Measurements from ENCODE around the gene FAM227B. TPM values are rescaled to one million over a fixed set of nuclear protein-coding genes. Genes with fewer than 3 reads are reported as not detected.

FAM227B gene
- total RNA-seq, 1 donor from 2014 or later = 5.8 TPM

DNA sequence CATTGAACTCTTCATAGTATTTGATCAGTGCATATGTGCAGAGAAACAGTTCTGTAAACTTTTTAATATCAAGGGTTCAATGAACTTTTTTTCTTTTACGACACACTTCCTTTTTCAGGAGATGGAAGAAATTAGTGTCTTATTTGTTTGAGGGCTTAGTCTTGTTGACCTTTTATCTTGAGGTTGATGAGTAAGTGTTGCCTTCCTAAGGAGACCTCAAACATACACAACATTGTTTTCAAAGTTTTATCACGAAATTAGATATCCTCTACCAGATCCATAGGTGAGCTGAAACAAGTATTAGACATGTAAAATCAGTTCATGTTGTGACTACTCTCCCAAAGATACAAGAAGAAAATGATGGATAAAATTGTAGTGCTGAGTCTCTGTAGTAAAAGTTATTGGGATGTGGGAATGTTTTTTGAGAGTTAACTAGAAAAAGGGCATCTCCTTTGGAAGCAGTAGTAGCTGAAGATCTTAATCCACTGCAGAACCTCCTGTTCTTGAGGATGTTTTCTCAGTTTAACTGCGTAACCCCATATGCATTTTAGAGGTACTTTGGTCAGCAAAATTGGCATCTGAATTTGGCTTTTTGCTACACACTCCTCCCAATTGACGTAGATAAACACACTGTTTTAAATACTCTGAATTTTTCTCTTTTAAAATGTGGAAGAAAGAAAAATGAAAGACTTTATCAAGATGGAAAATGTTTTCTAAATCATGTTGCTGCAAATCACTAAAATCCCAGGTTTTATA is 333.8 kb downstream of the FAM227B start:
- no peaks in the 10 kb centered on the region for H3K27me3 ChIP-seq (ENCODE audit: control insufficient read depth, insufficient read depth, low read length)
- H3K4me3 ChIP-seq (ENCODE audit: low read depth, low read length) = no peak overlapping the region
- TF ChIP-seq, protein P1, sequence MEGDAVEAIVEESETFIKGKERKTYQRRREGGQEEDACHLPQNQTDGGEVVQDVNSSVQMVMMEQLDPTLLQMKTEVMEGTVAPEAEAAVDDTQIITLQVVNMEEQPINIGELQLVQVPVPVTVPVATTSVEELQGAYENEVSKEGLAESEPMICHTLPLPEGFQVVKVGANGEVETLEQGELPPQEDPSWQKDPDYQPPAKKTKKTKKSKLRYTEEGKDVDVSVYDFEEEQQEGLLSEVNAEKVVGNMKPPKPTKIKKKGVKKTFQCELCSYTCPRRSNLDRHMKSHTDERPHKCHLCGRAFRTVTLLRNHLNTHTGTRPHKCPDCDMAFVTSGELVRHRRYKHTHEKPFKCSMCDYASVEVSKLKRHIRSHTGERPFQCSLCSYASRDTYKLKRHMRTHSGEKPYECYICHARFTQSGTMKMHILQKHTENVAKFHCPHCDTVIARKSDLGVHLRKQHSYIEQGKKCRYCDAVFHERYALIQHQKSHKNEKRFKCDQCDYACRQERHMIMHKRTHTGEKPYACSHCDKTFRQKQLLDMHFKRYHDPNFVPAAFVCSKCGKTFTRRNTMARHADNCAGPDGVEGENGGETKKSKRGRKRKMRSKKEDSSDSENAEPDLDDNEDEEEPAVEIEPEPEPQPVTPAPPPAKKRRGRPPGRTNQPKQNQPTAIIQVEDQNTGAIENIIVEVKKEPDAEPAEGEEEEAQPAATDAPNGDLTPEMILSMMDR (IDR thresholded peaks at IDR 0.05; ENCODE audit: insufficient read depth, low read length, poor library complexity, severe bottlenecking) = no peak
- no peaks in the 10 kb centered on the region for H3K36me3 ChIP-seq (ENCODE audit: control insufficient read depth, insufficient read depth, low read length)
- no peak for DNase-seq (ENCODE audit: low read depth)

DNA sequence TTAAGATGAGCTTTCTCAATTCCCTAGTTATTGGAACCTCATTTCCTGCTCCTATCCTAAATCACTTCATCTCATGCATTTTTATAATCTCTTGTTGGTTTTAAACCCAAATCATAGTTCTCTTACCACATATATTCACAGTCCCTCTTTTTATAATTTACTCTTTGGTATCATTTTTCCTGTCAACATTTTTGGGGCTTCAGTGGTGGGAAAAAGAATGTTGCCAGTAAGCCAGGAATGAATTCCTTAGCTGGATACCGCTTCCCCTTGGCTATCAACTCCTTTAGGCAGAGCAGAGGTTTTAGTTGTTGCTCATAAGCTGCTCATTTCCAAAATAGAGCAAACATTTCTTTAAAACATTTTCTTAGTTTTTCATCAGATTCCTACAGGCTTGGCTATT is 338.3 kb downstream of the FAM227B start:
- TF ChIP-seq, protein P1 (IDR thresholded peaks at IDR 0.05; ENCODE audit: insufficient read depth, low read length, poor library complexity, severe bottlenecking) = no peak
- Histone ChIP-seq H3K4me3 (ENCODE audit: low read depth, low read length) (no peak overlapping the region), H3K27me3 (ENCODE audit: control insufficient read depth, insufficient read depth, low read length) (no peaks in the 10 kb centered on the region), H3K36me3 (ENCODE audit: control insufficient read depth, insufficient read depth, low read length) (no peaks in the 10 kb centered on the region)
- no peak for DNase-seq (ENCODE audit: low read depth)

DNA sequence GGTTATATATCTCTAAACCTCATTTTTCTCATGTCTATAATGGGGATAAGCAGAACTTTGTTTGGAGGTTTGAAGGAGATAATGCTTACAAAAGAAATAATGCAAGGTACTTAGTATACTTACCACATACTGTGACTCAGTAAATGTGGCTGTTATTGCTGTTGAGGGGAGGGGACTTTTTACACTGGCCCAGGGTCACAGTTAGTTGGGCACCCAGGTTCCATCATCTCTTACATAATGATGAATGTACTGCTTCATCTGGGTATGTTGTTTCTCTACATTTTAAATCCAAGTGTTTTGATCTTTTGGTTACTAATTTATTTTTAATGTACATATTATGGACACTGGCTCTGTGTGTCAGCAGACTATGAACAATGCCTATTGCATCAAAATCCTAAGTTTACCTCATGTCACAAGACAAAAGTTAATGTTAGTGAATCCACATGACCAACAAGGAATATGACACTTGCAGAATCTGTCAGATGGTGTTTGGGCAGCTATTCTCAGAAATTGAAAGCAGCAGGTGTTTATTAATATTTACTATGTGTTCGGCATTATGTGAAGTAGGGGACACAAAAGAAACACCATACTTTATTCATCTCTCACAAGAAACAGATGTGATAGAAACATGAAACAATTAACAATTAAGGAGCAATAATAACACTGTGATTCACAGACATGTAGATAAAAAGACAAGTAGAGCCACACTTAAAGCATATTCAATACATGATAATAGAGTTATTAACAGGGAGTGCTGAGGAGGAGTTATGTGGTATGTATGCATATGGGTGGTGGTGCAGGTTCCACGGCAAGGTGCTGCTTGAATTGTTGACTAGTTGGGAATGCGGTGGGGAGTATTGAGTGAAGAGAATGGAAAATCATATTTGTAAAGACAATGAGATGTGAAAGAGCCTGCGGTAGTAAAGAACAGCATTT is 340.8 kb downstream of the FAM227B start:
- H3K4me3 ChIP-seq (ENCODE audit: low read depth, low read length) = no peak overlapping the region
- TF ChIP-seq, protein P1 (IDR thresholded peaks at IDR 0.05; ENCODE audit: insufficient read depth, low read length, poor library complexity, severe bottlenecking) = no peak
- DNase-seq (ENCODE audit: low read depth) = no peak
- no peaks in the 10 kb centered on the region for H3K27me3 ChIP-seq (ENCODE audit: control insufficient read depth, insufficient read depth, low read length)
- no peaks in the 10 kb centered on the region for H3K36me3 ChIP-seq (ENCODE audit: control insufficient read depth, insufficient read depth, low read length)

DNA sequence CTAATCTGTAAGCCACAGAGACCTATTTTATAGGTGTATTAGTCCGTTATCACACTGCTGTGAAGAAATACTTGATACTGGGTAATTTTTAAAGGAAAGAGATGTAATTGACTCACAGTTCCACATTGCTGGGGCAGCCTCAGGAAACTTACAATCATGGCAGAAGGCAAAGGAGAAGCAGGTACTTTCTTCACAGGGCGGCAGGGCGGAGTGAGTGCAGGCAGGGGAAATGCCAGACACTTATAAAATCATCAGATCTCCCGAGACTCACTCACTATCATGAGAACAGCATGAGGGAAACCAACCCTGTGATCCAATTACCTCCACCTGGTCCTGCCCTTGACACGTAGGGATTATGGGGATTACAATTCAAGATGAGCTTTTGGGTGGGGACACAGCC is 341.9 kb downstream of the FAM227B start:
- Histone ChIP-seq H3K4me3 (ENCODE audit: low read depth, low read length) (no peak overlapping the region), H3K27me3 (ENCODE audit: control insufficient read depth, insufficient read depth, low read length) (no peaks in the 10 kb centered on the region), H3K36me3 (ENCODE audit: control insufficient read depth, insufficient read depth, low read length) (no peaks in the 10 kb centered on the region)
- TF ChIP-seq, protein P1 (IDR thresholded peaks at IDR 0.05; ENCODE audit: insufficient read depth, low read length, poor library complexity, severe bottlenecking) = no peak
- no peak for DNase-seq (ENCODE audit: low read depth)

Other genes with a start within 250 kb of the FAM227B start
- gene FGF7, start 197.6 kb downstream of the FAM227B start, total RNA-seq = not detected in 2 replicates
- 14.0 and 14.7 TPM in 2 replicates for gene DTWD1, start 230 bp upstream of the FAM227B start, total RNA-seq